ENCODE data around the gene ISG20.
"Not testable (repeated sequence)": the region's sequence is repeated elsewhere in the genome, so short reads cannot be mapped to it uniquely, and the experiment has no call there.

The ISG20 gene

DNA sequence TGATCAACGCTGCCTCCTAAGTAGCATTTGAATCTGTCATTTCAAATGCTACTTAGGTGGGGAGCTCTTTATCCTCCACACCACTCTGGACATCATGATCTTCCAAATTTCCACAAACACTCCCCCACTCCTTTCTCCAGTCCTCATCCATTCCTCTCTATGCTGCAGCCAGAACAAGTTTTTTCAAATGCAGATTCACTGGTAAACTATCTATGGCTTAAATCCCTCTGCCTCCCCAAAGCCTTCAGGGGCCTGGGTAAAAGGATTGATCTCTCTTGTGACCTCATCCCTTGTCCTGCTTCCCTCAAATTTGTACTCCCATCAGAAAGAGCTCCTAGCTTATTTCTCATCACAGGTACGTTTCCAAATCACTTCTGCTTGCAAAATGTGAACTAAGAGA lies 19.0 kb upstream of the ISG20 start:
- DNase-seq: no peak

- peak; percentile 95 for DNase-seq
Measured at GRCh38 chr15:88620995-88621772, 17.6 kb upstream of the ISG20 start, which contains the start of gene AEN. TSS of gene AEN (plus strand) at chr15:88621340. CDS start at chr15:88626210, 4,870 bp downstream.

DNA sequence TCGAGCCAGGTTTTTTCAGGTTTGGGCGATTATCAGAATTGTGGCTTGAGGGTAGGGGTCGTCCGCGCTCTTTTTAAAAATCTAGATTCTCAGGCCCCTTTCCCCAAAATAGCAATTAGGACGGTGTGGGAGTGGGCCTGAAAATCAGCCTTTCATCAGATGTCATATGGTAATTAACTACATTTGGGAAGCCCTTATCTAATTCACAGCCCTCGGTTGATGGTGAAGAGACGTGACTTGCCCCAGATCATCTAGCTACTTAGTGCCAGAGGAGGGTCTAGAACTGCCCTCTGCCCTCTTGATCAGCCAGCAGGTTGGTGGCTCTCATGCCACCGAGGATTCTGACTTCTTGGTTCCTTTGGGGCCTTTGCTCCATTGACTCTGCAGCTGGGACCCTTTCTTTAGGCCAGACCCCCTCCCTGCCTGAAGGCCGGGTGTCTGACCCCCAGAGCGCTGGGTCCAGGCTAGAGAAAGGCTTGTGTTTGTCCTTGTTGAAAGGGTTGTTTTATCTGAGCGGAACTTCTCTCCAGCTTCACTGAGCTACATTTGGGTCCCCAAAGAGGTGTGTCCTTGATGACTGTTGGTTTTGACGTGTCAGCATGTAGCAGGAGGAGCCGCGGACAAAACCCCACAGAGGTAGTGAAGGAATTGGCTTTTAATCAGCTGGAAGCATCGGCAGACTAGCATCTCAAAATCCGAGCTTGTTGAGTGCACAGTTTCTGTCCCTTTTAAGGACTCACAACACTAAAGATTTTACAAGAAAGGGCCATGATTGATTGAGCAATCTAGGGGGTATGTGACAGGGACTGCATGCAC lies 16.8 kb upstream of the ISG20 start:
- DNase-seq: peak; percentile 66

DNA sequence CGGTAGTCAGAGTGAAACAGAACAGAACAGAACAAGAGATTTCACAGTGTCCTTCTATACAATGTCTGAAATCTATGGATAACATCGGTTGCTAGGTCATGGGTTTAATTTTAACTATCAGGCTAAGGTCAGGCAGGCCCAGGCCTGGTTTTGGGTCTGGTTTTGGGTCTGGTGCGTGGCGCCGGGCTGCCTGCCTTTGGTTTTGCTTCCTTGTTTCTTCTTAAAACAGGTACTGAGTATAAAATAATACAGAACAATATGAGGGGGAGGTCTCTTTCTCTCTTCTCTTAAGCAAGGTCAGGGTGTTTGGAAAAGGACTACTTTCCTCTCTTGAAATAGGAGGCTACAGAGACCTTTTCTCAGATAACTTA lies 16.2 kb upstream of the ISG20 start:
- no peak for DNase-seq

DNA sequence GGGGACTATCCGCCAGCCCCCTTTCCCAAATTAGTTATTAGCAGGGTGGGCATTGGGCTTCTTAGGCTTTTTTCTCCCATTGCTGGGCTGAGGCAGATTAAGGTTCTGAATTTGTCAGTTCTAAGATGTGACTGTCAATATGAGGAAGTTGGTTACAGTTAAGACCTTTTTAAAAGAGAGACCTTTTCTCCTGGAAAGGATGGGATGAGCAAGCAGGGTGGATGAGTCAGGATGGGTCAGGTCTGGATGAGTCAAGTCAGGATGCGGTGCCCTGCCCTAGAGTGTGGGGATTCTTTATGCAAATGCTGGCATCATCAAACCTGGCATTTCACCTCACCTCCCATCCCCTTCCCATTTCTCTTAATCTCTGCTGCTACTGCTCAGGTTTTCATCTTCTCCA lies 15.8 kb upstream of the ISG20 start:
- no peak for DNase-seq

DNA sequence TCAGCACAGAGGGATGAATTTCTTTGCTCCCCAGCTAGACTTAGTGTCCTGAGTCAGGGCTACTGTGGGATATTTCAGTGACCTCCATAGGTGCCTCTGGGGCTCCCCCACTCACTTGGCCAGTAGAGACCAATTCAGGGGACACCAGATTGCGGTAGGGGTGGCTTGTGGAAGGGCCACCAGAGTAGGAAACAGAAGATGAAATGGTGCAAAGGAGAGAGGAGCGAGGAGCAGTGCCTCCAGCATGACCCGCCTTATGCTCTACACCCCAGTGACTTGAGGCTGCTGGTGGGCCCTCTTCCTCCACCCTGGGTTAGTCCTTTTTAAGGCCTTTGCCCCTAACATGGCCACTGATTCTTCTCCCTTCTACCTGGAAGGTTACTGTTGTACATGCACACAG lies 15.2 kb upstream of the ISG20 start:
- no peak for DNase-seq

GRCh38 chr15:88624156-88624970 lies 14.5 kb upstream of the ISG20 start:
- DNase-seq: peak; percentile 69

DNA sequence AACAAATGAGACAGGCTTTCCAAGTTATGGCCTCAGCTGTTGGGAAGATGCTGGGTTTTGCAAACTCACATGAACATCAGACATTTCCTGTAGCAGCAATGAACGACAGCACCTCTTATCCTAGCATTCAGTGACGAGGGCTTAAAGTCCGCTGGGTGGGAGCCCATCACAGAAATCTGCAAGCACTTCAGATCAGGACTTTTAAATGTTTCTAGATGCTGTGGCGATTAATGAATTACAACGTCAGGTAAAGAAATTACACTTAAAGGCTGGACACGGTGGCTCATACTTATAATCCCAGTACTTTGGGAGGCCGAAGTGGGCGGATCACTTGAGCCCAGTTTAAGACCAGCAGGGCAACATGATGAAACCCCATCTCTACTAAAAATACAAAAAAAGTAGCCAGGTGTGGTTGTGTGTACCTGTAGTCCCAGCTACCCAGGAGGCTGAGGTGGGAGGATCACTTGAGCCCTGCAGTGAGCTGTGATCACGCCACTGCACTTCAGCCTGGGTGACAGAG lies 13.8 kb upstream of the ISG20 start:
- no peak for DNase-seq

DNA sequence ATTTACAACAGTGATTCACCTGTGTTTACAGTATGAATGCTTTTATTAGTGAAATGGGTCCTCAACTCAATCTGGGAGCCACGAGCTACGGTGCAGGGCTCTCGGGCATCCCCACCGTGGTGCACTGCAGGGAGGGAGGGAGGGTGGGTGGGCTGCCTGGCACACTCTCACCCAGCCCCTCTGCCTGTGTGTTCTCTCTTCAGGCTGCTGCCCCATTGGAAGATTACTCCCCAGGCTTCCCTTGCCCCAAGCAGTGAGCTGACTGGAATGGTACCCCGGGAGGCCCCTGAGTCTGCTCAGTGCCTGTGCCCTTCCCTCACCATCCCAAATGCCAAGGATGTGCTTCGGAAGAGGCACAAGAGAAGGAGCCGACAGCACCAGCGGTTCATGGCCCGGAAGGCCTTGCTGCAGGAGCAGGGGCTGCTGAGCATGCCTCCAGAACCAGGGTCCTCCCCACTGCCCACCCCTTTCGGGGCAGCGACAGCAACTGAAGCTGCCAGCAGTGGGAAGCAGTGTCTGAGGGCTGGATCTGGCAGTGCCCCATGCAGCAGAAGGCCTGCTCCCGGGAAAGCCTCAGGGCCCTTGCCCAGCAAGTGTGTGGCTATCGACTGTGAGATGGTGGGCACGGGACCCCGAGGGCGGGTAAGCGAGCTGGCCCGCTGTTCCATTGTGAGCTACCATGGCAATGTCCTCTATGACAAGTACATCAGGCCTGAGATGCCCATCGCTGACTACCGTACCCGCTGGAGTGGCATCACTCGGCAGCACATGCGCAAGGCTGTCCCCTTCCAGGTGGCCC lies 12.7 kb upstream of the ISG20 start:
- no peak for DNase-seq

DNA sequence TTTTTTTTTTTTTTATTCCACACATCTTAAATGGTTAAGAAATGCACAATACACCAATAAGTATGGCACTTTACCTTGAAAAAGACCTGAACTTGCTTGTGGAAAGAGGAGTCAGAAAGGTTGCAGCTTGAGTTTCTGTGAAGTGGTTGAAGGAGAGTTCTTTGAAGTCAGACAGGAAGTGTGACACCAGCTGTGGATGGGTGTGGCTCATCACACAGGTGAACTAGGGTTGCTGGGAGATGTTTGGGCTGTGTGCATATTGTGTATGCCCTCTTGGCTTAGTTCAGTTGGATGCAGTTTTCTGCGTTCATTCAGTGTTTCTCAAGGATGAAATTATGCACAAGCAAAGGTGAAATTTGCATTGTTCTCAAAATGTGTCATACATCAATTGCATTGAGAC lies 11.4 kb upstream of the ISG20 start:
- DNase-seq: peak; percentile 93

DNA sequence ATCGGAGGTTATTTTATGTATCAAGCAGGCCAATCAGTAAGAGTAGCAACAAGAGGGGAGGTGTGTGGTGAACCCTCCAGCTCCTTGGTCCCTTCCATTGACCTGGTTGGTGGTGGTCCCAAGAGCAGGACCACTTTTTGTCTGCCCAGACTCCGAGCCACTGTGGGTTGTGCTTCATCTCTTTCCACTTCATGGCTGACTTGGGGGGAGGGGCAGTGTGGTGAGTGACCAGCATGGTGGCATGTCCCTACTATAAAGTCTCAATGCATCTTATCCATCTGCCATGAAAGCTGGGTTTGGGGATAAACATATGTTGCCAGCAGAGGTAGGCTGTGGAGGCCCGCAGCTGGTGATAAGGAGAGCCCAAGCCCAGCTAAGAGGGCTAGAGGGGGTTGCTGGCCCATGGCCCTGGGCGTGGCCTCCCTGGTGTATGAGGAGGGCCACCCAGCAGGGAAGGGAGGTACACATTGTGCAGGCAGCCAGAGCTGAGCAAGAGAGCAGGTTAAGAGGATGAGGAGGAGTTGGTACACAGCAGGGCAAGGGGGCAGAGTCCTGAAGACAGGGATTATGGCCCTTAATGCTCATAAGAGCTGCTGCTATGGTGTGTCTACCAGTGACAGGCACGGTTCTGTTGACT lies 10.7 kb upstream of the ISG20 start:
- DNase-seq: no peak

DNA sequence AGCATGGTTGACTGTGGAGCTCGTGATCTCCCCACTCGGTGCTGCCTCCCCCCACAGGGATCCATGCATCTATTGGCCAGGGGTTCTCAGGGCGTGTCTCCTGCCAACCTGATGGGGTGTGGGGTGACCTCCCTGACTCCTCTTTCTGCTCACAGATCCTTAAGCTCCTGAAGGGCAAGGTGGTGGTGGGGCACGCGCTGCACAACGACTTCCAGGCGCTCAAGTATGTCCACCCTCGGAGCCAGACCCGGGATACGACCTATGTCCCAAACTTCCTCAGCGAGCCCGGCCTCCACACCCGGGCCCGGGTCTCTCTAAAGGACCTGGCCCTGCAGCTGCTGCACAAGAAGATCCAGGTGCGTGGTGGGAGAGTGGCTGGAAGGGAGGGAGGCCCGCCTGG lies 9.7 kb upstream of the ISG20 start:
- no peak for DNase-seq

DNA sequence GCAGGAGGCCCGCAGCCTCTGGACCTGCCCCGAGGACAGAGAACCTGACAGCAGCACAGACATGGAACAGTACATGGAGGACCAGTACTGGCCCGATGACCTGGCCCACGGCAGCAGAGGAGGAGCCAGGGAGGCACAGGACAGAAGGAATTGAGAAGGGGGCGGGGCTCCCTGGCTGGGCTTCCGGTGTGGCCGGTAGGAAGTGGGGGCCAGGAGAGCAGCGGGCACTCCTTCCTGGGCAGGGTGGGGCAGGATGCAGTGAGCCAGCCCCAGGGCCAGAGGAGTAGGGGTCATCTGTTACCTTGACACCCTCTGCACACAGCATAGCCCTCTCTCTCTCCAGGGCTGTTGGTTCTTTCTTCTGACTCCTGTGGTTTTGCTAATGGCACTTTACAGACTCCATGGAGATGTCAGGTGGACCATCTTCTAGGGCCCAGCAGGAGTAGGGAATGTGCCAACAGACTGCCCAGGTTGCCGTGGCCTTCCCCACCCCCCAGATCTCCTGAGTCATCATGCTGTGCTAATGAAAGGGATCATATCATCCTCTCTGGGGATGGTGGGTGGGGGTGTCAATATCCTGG lies 8.6 kb upstream of the ISG20 start:
- no peak for DNase-seq

DNA sequence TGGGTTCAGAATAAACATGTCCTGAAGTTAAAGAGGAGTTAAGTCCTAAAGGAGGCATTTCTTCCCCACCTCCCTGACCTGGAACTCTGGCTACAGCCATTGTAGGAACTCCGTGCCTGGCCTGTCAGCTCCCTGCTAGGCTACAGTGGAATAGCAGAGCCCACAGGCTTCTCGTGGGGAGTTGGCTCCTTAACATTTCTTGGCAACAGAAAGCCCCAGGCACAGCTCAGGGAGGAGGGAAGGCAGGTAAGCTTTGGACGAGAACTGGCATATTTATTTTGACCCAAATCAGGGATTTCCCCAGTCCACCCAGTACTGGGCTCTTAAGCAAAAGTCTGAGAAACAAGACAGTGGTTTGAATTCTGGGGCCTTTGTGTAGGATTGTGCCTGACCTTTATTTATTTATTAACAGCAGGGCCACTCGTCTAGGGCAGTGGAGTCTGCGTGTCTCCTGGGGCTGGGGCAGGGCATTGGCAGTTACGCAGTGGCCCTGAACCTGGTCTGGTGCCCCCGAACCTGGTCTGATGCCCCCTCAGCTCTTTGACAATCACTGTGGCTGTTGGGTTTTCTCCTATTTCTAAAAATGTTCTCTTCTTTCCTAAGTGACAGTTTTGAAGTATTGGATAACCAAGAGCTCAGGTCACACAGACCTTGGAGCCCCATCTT lies 7.9 kb upstream of the ISG20 start:
- no peak for DNase-seq

- DNase-seq: no peak
Measured at GRCh38 chr15:88631464-88632028, 7.3 kb upstream of the ISG20 start.

GRCh38 chr15:88632797-88633196 lies 6.0 kb upstream of the ISG20 start:
- DNase-seq: not testable (repeated sequence)

DNA sequence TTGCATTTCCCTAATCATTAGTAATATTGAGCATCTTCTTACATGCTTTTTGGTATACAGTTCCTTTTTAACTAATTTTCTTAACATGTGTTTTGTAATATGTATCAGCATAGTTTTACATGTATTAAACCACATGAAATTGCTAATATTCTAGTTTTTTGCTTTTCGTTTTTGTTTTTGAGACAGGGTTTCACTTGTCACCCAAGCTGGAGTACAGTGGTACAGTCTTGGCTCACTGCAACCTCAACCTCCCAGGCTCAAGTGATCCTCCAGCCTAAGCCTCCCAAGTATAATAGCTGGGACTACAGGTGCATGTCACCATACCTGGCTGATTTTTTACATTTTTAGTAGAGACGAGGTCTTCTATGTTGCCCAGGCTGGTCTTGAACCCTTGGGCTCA lies 4.4 kb upstream of the ISG20 start:
- no peak for DNase-seq

DNA sequence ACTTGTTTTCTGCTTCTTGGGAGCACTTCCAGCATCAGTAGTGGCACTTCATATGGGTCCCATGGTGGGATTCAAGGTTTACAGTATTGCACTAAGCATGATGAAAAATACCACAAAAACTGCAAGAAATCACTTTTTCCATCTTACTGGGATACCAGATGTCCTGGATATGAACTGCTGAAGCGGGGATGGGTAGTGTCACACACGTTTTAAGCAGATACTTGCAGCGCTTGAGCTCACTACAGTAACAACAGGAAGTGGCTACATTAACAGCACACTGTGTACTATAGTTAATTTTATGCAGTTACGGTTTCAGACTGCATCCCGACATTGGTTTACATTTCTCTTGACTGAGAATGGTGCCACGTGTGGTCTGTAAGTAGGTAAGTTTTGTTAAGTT lies 3.5 kb upstream of the ISG20 start:
- peak; percentile 77 for DNase-seq

- peak; percentile 83 for DNase-seq
Measured at GRCh38 chr15:88636050-88636449, 2.8 kb upstream of the ISG20 start.

DNA sequence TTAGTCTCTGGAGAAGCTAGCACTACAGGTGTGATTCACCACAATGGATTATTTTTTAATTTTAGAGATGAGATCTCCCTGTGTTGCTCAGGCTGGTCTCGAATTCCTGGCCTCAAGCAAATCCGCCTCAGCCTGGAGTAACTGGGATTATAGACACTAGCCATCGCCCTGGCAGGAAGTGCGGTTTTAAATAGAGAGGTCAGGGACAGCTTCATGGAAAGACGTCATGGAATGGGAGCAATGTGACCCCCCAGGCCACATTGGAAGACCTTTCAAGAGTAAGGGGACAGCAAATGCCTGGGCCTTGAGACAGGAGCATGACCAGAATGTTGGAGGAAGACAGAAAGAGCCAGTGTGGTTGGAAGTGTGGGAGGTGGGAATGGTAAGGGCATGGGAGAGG lies 2.2 kb upstream of the ISG20 start:
- no peak for DNase-seq

Measured in central memory CD4-positive, alpha-beta T cell (primary cell).